HCEC 1CT (cell line): ENCODE data around the gene SPARC.

Experiments
- DNase-seq: peaks from one replicate; pipeline ENCODE4 v3.0.0-alpha.2; 2017

The SPARC gene

DNA sequence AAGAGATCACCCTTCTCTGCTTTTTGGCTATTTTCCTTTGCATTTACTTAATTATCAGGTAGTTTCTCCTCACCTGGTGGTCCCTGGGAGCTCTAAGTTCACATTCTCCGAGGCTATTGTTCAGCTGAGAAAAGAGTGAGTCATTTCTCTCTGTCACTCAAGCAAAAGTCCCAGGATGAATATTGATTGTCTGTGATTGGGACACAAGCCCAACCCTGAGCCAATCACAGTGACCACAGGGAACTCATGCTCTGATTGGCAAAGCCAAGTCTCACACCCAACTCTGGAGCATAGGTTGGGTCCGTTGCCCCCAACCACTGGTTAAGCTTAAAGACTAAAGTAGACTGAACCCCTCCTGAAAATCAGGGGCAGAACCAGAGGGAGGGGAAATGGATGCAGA is 67.8 kb downstream of the SPARC start:
- DNase-seq, result no peak

GRCh38 chr5:151617841-151618710 is 68.6 kb downstream of the SPARC start:
- DNase-seq, result no peak

DNA sequence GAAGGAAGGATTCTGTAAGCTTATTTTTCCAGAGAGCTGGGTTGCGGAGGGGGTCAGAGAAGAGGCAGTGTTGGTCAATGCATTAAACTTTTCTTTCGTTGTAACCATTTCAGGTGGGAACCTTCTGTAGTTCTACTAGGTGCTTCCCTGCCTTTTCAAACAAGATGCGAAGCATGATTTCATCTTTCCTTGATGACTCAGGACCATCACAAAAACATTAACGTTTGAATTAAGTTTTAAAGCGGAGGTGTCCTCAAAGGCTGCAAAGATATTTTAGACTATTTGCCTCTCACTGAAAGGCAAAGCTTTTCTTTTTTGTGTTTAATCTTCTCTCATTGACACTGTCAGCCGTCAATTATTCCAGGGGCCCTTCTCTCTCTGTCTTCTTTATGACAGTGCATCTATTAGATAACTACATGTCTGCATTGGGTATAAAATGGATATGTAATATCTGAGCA is 69.3 kb downstream of the SPARC start:
- no peak for DNase-seq

- no peak for DNase-seq
Observed at GRCh38 chr5:151615431-151615830, 71.3 kb downstream of the SPARC start.

DNA sequence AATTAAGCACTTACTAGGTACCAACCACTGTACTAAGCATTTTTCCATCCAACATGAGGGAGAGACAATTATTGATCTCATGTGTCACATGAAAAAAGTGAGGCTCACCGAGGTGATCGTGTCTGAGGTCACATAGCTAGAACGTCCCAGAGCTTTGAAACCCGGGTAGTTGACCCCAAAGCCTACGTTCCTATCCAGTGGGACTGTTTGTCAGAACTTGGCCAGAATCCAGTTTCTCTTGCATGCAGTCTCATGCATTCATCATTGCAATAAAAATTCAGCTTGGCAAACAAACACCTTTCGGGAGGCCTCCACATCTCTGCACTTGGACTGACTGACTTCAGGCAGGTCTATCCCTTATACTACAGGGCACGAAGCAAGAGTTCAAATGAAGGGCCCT is 72.2 kb downstream of the SPARC start:
- no peak for DNase-seq

GRCh38 chr5:151612689-151613427 is 73.9 kb downstream of the SPARC start:
- DNase-seq, result no peak

DNA sequence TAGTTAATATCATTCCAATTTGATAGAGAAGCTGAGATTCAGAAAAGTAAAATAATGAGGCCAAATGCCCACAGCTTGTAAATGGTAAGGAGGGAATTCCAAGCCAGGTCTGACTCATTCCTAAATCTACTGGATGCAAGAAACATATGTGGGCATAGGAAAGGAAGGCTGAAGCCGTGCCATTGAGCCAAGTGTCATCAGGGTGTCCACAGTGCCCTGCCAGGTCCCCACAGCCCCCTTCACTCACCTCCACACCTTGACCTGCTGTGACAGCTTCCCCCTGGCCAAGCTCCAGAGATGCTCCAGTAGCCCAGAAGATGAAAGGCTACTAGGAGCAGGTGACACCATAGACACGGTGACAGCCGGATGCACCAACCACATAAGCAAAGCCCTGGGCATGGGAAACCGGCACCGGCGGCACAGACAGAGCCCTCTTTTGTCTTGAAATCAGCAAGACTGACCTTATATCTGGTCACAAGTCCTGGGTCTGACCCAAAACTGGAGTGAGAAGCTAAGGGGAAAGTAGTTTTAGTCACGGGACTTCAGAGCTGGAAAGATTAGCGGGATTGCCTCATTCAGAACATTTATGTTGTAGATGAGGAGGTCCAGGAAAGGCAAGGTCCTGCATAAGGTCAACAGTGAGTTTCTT is 75.5 kb downstream of the SPARC start:
- no peak for DNase-seq
